ENCODE results near the gene AGBL4. TPM values are rescaled to one million over a fixed set of nuclear protein-coding genes. Genes with fewer than 3 reads are reported as not detected.

AGBL4 gene
- total and polyA plus RNA-seq, 2 of the 4 experiments (the other 2 are of a cell fraction) = not detected

DNA sequence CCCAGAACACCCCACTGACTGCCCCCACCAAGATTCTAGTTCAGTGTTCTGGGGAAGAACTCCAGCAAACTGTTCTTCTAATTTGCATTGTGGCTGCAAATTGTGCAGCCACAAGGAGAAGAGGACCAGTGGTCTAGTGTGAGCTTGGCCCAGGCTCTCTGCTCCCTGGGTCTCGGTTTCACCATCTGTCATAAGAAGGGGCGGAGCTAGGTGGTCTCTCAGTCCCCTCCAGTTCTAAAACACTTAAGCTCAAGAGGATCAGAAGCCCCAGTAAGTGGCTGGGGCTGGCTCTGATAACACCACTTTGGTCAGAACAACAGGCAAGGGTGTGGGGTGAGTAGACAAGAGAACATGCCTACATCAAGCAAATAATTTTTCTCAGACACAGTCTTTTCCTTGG lies 1346.9 kb downstream of the AGBL4 start:
- H3K27ac ChIP-seq (ENCODE audit: insufficient read depth, low read length) = no peak overlapping the region
- H3K18ac ChIP-seq (ENCODE audit: low read depth, low read length) = no peak overlapping the region
- dilution Hi-C loops (cut with HindIII; ENCODE audit: low sequenced_read_pairs, unreplicated experiment) = no loop called here
- no peak overlapping the region for H4K5ac ChIP-seq (ENCODE audit: low read depth, low read length)
- H4K91ac ChIP-seq (ENCODE audit: insufficient read depth, low read depth, low read length) = no peak overlapping the region
- no peak overlapping the region for H3K23ac ChIP-seq (ENCODE audit: low read depth, low read length)
- H2BK120ac ChIP-seq (ENCODE audit: low read depth, low read length) = no peak overlapping the region
- no peaks in the 10 kb centered on the region for H3K9me1 ChIP-seq (ENCODE audit: insufficient read depth, low read length)
- ChIA-PET POLR2A (ENCODE audit: unreplicated experiment) (no interaction called here), CTCF (interaction anchor here (1.0 kb wide), 1 partner anchor 141 kb away, joined by 3 read pairs; no protein-coding TSS in a partner anchor)
- no peak overlapping the region for H2AK5ac ChIP-seq (ENCODE audit: low read depth, low read length)
- no TSS peak for BruUV-seq (replicated peaks)
- no peak overlapping the region for H2BK5ac ChIP-seq (ENCODE audit: low read depth, low read length, poor library complexity, severe bottlenecking)
- no peak overlapping the region for H2BK15ac ChIP-seq (ENCODE audit: low read depth, low read length)
- TF ChIP-seq FOS (IDR thresholded peaks at IDR 0.05; ENCODE audit: low read depth, low read length) = no peak
- no peak for TF ChIP-seq CHD1 (IDR thresholded peaks at IDR 0.05; ENCODE audit: low read depth, low read length)
- TF ChIP-seq, protein P1, sequence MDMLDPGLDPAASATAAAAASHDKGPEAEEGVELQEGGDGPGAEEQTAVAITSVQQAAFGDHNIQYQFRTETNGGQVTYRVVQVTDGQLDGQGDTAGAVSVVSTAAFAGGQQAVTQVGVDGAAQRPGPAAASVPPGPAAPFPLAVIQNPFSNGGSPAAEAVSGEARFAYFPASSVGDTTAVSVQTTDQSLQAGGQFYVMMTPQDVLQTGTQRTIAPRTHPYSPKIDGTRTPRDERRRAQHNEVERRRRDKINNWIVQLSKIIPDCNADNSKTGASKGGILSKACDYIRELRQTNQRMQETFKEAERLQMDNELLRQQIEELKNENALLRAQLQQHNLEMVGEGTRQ (IDR thresholded peaks at IDR 0.05; ENCODE audit: low read depth, low read length) = no peak
- TF ChIP-seq SMC3 (IDR thresholded peaks at IDR 0.05; ENCODE audit: low read depth, low read length) = no peak
- TF ChIP-seq RAD21 (IDR thresholded peaks at IDR 0.05; ENCODE audit: low read length) = no peak
- TF ChIP-seq MAFK (IDR thresholded peaks at IDR 0.05; ENCODE audit: low read depth, low read length) = no peak
- TF ChIP-seq NFE2L2 (IDR thresholded peaks at IDR 0.05; ENCODE audit: low read depth, low read length) = no peak
- no peak for TF ChIP-seq CEBPB (IDR thresholded peaks at IDR 0.05; ENCODE audit: low read depth, low read length)
- TF ChIP-seq MXI1 (IDR thresholded peaks at IDR 0.05; ENCODE audit: borderline replicate concordance, low read depth, low read length) = no peak
- no peak for TF ChIP-seq RFX5 (IDR thresholded peaks at IDR 0.05; ENCODE audit: low read depth, low read length)
- no peak for TF ChIP-seq RCOR1 (IDR thresholded peaks at IDR 0.05; ENCODE audit: insufficient replicate concordance, low read length)
- TF ChIP-seq POLR2A (IDR thresholded peaks at IDR 0.05; ENCODE audit: low read depth, low read length) = no peak
- no peak overlapping the region for H3K14ac ChIP-seq (replicated peaks; ENCODE audit: low read depth, low read length)
- no peaks in the 10 kb centered on the region for H3K79me1 ChIP-seq (ENCODE audit: low read depth in 1 of 2, low read length in 2 of 2)
- no CpG with 5 or more reads among the region's 2 CpGs for WGBS, 2 experiments (ENCODE audit: extremely low coverage in 2 of 2, insufficient read length in 1 of 2)
- H2BK20ac ChIP-seq (ENCODE audit: low read depth, low read length) = no peak overlapping the region
- no peak overlapping the region for H2AFZ ChIP-seq (replicated peaks; ENCODE audit: low read length, poor library complexity)
- H3K4me1 ChIP-seq (ENCODE audit: control insufficient read depth, insufficient read depth, low read length) = no peaks in the 10 kb centered on the region
- H3K4me2 ChIP-seq (ENCODE audit: low read depth, low read length) = no peak overlapping the region
- intact Hi-C loops (cut with micrococcal nuclease) = loop anchor here (1.0 kb wide), 2 partner anchors 140 to 1671 kb away; no protein-coding TSS in a partner anchor
- no peaks in the 10 kb centered on the region for H4K20me1 ChIP-seq (ENCODE audit: insufficient read depth, low read length)
- no peaks in the 10 kb centered on the region for H3K27me3 ChIP-seq (ENCODE audit: control insufficient read depth, insufficient read depth, low read length)
- no peak for ATAC-seq (ENCODE audit: low read depth)
- H3K56ac ChIP-seq (ENCODE audit: extremely low read depth, insufficient read depth, low read length) = no peak overlapping the region
- DNase-seq = no peak
- no peak overlapping the region for H3K9ac ChIP-seq (ENCODE audit: low read depth, low read length)
- H3K36me3 ChIP-seq (ENCODE audit: control insufficient read depth, insufficient read depth, low read length) = no peaks in the 10 kb centered on the region
- no peak overlapping the region for H2AK9ac ChIP-seq (replicated peaks; ENCODE audit: low read depth, low read length, poor library complexity)
- no peak overlapping the region for H3K4ac ChIP-seq (ENCODE audit: low read depth, low read length)
- no peak overlapping the region for H4K8ac ChIP-seq (ENCODE audit: low read depth in 2 of 2, low read length in 2 of 2)
- no peak overlapping the region for H3K4me3 ChIP-seq (ENCODE audit: insufficient read depth, low read depth, low read length)
- H3K9me3 ChIP-seq (ENCODE audit: control insufficient read depth, insufficient read depth, low read length) = no peaks in the 10 kb centered on the region
- in situ Hi-C loops (cut with MboI; ENCODE audit: low sequenced_read_pairs) = loop anchor here (5.0 to 25.0 kb wide), 3 partner anchors 140 to 1668 kb away; no protein-coding TSS in a partner anchor
